Immature natural killer cell (primary cell): ENCODE data around the gene MFSD6L. TPM values are rescaled to one million over a fixed set of nuclear protein-coding genes. Genes with fewer than 3 reads are reported as not detected.

Experiments used
- DNase-seq, 3 donors: peaks; one replicate each; pipeline ENCODE4 v3.0.0; 2022; ENCODE audit warnings: mixed read lengths in 1 of 3
- H3K27ac Mint-ChIP-seq, 6 donors: one replicate each; pipeline ENCODE4 v1.8.0; 2020; ENCODE audit warnings: mixed read lengths in 6 of 6, mild to moderate bottlenecking in 5 of 6, inconsistent platforms in 4 of 6, moderate library complexity in 3 of 6
- H3K27me3 Mint-ChIP-seq, 3 donors: one replicate each; pipeline ENCODE4 v1.8.0; 2020 to 2021; ENCODE audit warnings: low read depth in 3 of 3, mild to moderate bottlenecking in 3 of 3, mixed read lengths in 3 of 3, moderate library complexity in 3 of 3, inconsistent platforms in 1 of 3
- H3K36me3 Mint-ChIP-seq, 3 donors: one replicate each; pipeline ENCODE4 v1.8.0; 2020; ENCODE audit warnings: mixed read lengths in 3 of 3, inconsistent platforms in 2 of 3, mild to moderate bottlenecking in 2 of 3
- H3K4me1 Mint-ChIP-seq, 2 donors: one replicate each; pipeline ENCODE4 v1.8.0; 2020; ENCODE audit warnings: inconsistent platforms in 2 of 2, mild to moderate bottlenecking in 2 of 2, mixed read lengths in 2 of 2, moderate library complexity in 1 of 2
- H3K4me3 Mint-ChIP-seq, 5 donors: one replicate each; pipeline ENCODE4 v1.8.0; 2020; ENCODE audit warnings: mild to moderate bottlenecking in 5 of 5, mixed read lengths in 5 of 5, inconsistent platforms in 3 of 5, moderate library complexity in 3 of 5
- H3K9me3 Mint-ChIP-seq, 6 donors: one replicate each; pipeline ENCODE4 v1.8.0; 2020; ENCODE audit warnings: mild to moderate bottlenecking in 6 of 6, mixed read lengths in 6 of 6, inconsistent platforms in 4 of 6, moderate library complexity in 3 of 6
- polyA plus RNA-seq, 3 donors: library from polyadenylated mRNA; unstranded; fragments of 300-500 nt; fragmentation: Illumina TruSeq; gene quantifications; one replicate each; pipeline ENCODE4 v1.2.3, GENCODE V29; 2021

Gene MFSD6L
- polyA plus RNA-seq, 3 donors from 2014 or later: not detected

GRCh38 chr17:8793649-8794048 is 5.5 kb downstream of the MFSD6L start:
- H3K4me3 Mint-ChIP-seq: no peak overlapping the region
- DNase-seq: no peak
- H3K36me3 Mint-ChIP-seq: peaks cover 0 to 3% (median 0%) of the 10 kb centered on the region in 3 donors
- H3K27ac Mint-ChIP-seq: no peak overlapping the region
- H3K9me3 Mint-ChIP-seq: peaks cover 0 to 7% (median 5%) of the 10 kb centered on the region in 6 donors
- H3K27me3 Mint-ChIP-seq: peaks cover 0 to 12% (median 2%) of the 10 kb centered on the region in 3 donors
- H3K4me1 Mint-ChIP-seq: no peaks in the 10 kb centered on the region

GRCh38 chr17:8792646-8793045 is 6.5 kb downstream of the MFSD6L start:
- Mint-ChIP-seq H3K27ac (no peak overlapping the region), H3K36me3 (peaks cover 0 to 3% (median 0%) of the 10 kb centered on the region in 3 donors), H3K4me1 (no peaks in the 10 kb centered on the region), H3K27me3 (peaks cover 0 to 14% (median 2%) of the 10 kb centered on the region in 3 donors), H3K9me3 (peaks cover 0 to 7% (median 5%) of the 10 kb centered on the region in 6 donors), H3K4me3 (no peak overlapping the region)
- no peak for DNase-seq

DNA sequence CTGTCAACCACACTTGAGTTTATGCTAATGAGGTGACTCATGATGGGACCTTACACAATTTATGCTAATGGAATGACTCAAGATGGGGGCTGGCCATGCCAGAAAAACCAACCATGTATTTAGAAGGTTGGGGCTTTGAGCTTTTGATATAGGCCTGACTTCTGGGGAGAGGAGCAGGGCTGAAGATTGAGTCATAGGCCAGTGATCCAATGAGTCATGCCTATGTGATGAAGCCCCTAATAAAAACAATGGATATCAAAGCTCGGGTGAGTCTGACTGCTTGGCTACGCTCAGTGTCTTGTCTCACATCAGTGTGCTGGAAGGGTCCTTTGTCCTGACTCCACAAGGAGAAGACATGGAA is 7.3 kb downstream of the MFSD6L start:
- Mint-ChIP-seq H3K36me3 (peaks cover 0 to 3% (median 0%) of the 10 kb centered on the region in 3 donors), H3K4me3 (no peak overlapping the region), H3K4me1 (no peaks in the 10 kb centered on the region), H3K27me3 (peaks cover 0 to 14% (median 2%) of the 10 kb centered on the region in 3 donors), H3K27ac (no peak overlapping the region), H3K9me3 (peaks cover 0 to 7% (median 5%) of the 10 kb centered on the region in 6 donors)
- DNase-seq: no peak

DNA sequence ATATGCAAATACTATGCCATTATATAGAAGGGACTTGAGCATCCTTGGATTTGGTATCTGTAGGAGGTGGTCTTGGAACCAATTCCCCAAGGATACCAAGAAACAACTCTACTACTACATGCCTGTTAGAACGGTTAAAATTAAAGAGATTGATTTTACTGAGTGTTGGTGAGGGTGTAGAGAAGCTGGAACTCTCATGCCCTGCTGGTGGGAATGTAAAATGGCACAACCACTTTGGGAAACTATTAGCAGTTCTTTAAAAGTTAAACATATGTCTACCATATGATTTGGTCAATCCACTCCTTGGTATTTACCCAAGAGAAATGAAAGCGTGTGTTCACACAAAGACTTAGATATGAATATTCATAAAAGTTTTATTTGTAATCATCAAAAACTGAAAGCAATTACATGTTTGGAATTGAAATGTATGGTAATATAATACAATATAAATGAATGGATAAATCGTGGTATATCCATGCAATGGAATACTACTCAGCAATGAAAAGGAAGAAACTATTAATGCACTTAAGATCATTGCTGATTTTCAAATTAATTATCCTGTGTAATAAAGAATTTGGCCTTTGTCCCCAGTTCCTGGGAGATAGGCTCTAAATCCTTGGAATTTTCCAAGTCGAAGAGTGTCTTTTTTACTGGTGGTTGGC is 7.8 kb downstream of the MFSD6L start:
- H3K4me3 Mint-ChIP-seq: no peak overlapping the region
- H3K4me1 Mint-ChIP-seq: no peaks in the 10 kb centered on the region
- H3K36me3 Mint-ChIP-seq: peaks cover 0 to 3% (median 0%) of the 10 kb centered on the region in 3 donors
- peaks cover 0 to 10% (median 2%) of the 10 kb centered on the region in 3 donors for H3K27me3 Mint-ChIP-seq
- no peak overlapping the region for H3K27ac Mint-ChIP-seq
- DNase-seq: no peak
- H3K9me3 Mint-ChIP-seq: peaks cover 0 to 7% (median 5%) of the 10 kb centered on the region in 6 donors

GRCh38 chr17:8789743-8790142 is 9.4 kb downstream of the MFSD6L start:
- Mint-ChIP-seq H3K9me3 (peaks cover 0 to 7% (median 5%) of the 10 kb centered on the region in 6 donors), H3K27ac (no peak overlapping the region), H3K27me3 (peaks cover 0 to 11% (median 2%) of the 10 kb centered on the region in 3 donors)

DNA sequence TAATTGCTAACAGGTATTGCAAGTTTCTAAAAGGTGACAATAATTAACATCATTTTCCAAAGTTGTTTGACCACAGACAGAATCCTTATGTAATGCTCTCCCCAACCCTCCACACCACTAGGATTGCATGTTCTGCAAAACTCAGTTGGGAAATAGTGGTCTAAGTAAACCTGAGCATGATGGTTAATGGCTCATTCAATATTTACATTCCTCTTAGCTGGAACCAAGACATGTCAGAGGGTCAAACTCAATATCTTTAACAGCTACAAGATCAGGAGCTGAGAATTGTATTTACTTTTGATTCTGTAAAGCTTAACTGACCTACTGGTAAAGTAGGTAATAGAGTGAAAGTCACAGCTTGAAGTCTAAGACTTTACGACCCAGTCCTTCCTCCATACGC is 10.2 kb downstream of the MFSD6L start:
- Mint-ChIP-seq H3K4me3 (no peak overlapping the region), H3K27me3 (peaks cover 0 to 14% (median 2%) of the 10 kb centered on the region in 3 donors), H3K9me3 (peaks cover 0 to 7% (median 5%) of the 10 kb centered on the region in 6 donors), H3K4me1 (no peaks in the 10 kb centered on the region), H3K27ac (no peak overlapping the region), H3K36me3 (peaks cover 0 to 3% (median 0%) of the 10 kb centered on the region in 3 donors)
- DNase-seq: no peak

More at GRCh38 chr17:8789743-8790142, 9.4 kb downstream of the MFSD6L start:
- peaks cover 0 to 3% (median 0%) of the 10 kb centered on the region in 3 donors for H3K36me3 Mint-ChIP-seq
- no peaks in the 10 kb centered on the region for H3K4me1 Mint-ChIP-seq
- H3K4me3 Mint-ChIP-seq: no peak overlapping the region
- no peak for DNase-seq

- Mint-ChIP-seq H3K4me1 (peaks cover 3 to 13% of the 10 kb centered on the region in 2 donors), H3K4me3 (no peak overlapping the region), H3K9me3 (peaks cover 0 to 2% (median 0%) of the 10 kb centered on the region in 6 donors), H3K27me3 (peaks cover 0 to 10% (median 2%) of the 10 kb centered on the region in 3 donors), H3K27ac (no peak overlapping the region), H3K36me3 (peaks cover 0 to 3% (median 0%) of the 10 kb centered on the region in 3 donors)
- peak; percentile 33 to 42 (median 38) for DNase-seq
These were observed 13.4 kb downstream of the MFSD6L start for GRCh38 chr17:8785547-8786413.

DNA sequence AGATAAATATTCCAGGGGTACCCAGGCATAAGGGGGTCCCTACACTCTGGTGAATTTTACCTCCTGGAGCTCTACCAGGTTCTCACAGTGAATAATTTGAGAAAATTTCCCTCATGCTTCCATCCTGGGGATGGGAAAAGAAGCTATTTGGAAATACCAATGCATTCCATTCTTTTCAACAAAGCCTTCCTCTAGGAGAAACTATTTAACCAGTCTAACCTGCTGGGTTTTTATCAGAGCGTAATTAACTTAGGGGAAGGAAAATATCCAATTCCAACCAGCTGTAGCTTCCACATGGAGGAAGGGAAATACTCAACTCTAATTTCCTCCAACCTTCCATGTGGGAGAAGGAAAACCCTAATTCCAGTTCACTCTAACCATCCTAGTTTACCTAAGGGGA is 17.0 kb downstream of the MFSD6L start:
- Mint-ChIP-seq H3K27ac (no peak overlapping the region), H3K9me3 (no peaks in the 10 kb centered on the region), H3K4me1 (peaks cover 3 to 13% of the 10 kb centered on the region in 2 donors), H3K4me3 (no peak overlapping the region), H3K27me3 (peaks cover 0 to 14% (median 0%) of the 10 kb centered on the region in 3 donors), H3K36me3 (no peaks in the 10 kb centered on the region)
- no peak for DNase-seq

- no peaks in the 10 kb centered on the region for H3K9me3 Mint-ChIP-seq
- no peak overlapping the region for H3K4me3 Mint-ChIP-seq
- H3K36me3 Mint-ChIP-seq: no peaks in the 10 kb centered on the region
- peak overlapping the region in 1 of 6 donors; percentile 41 for H3K27ac Mint-ChIP-seq
- H3K4me1 Mint-ChIP-seq: peaks cover 3 to 13% of the 10 kb centered on the region in 2 donors
- peaks cover 0 to 15% (median 0%) of the 10 kb centered on the region in 3 donors for H3K27me3 Mint-ChIP-seq
- no peak for DNase-seq
These were observed 17.4 kb downstream of the MFSD6L start for GRCh38 chr17:8781776-8782175.

GRCh38 chr17:8776881-8777280 is 22.3 kb downstream of the MFSD6L start:
- Mint-ChIP-seq H3K36me3 (peaks cover 0 to 4% (median 0%) of the 10 kb centered on the region in 3 donors), H3K4me1 (peaks cover 3 to 11% of the 10 kb centered on the region in 2 donors), H3K9me3 (peaks cover 0 to 12% (median 5%) of the 10 kb centered on the region in 6 donors), H3K4me3 (no peak overlapping the region), H3K27me3 (peaks cover 2 to 17% (median 12%) of the 10 kb centered on the region in 3 donors), H3K27ac (no peak overlapping the region)
- no peak for DNase-seq

DNA sequence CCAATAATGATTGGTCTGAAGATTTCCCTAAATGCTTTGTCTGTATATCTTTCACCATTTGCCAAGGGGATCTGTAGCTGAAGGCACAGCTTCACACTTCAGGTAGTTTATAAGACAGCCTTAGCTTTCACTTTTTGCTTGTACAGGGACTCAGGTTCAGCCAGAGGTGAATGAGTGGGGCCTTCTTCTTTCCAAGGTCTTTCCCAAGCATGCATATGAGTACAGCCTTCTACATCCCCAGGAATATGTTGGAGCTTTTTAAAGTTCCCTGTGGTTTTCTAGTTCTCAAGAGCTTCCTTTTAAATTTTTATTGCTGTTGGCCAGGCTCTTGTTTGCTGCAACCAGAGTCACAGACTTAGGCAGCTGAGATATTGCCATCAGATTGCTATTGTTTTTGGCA is 22.9 kb downstream of the MFSD6L start:
- H3K36me3 Mint-ChIP-seq: peaks cover 0 to 4% (median 0%) of the 10 kb centered on the region in 3 donors
- H3K9me3 Mint-ChIP-seq: peaks cover 0 to 12% (median 5%) of the 10 kb centered on the region in 6 donors
- H3K27me3 Mint-ChIP-seq: peaks cover 2 to 16% (median 13%) of the 10 kb centered on the region in 3 donors
- peaks cover 0 to 4% of the 10 kb centered on the region in 2 donors for H3K4me1 Mint-ChIP-seq
- H3K27ac Mint-ChIP-seq: no peak overlapping the region
- DNase-seq: no peak
- H3K4me3 Mint-ChIP-seq: no peak overlapping the region

- no peaks in the 10 kb centered on the region for H3K36me3 Mint-ChIP-seq
- no peaks in the 10 kb centered on the region for H3K9me3 Mint-ChIP-seq
- no peaks in the 10 kb centered on the region for H3K4me1 Mint-ChIP-seq
- peaks cover 2 to 11% (median 4%) of the 10 kb centered on the region in 3 donors for H3K27me3 Mint-ChIP-seq
- H3K27ac Mint-ChIP-seq: no peak overlapping the region
- DNase-seq: no peak
- H3K4me3 Mint-ChIP-seq: no peak overlapping the region
These were observed 32.4 kb downstream of the MFSD6L start for GRCh38 chr17:8766731-8767130.

DNA sequence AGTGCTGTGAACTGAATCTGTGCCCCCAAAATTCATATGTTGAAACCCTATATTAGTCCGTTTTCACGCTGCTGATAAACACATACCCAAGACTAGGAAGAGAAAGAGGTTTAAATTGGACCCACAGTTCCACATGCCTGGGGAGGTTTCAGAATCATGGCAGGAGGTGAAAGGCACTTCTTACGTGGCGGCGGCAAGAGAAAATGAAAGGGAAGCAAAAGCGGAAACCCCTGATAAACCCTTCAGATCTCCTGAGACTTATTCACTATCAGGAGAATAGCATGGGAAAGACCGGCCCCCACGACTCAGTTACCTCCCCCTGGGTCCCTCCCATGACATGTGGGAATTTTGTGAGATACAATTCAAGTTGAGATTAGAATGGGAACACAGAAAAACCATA is 37.2 kb downstream of the MFSD6L start:
- Mint-ChIP-seq H3K36me3 (no peaks in the 10 kb centered on the region), H3K27ac (no peak overlapping the region), H3K4me3 (no peak overlapping the region), H3K27me3 (peaks cover 0 to 9% (median 1%) of the 10 kb centered on the region in 3 donors), H3K9me3 (no peaks in the 10 kb centered on the region), H3K4me1 (no peaks in the 10 kb centered on the region)
- DNase-seq: no peak

DNA sequence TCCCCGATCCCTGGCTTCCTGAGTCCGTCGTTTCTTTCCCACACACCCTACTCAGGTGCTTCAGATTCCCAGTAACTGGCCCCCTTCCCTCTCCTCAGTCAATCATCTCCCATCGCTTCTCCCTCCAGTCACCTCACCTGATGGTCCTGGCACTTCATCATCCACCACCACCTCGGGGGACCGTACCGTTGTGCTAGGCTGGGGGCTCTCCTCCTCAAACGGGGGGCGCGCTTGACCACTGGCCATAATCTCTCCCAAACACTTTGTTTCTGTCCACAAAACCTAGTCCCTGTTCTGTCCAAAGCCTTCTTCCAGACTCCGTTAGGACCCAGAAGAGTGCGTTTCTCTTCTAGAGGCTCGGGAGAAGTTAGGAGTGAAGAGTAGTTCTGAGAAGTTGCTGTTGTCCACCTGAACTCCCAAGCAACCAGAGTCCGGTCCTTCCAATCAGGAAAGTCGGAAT is 41.0 kb downstream of the MFSD6L start, which contains the start of gene SPDYE4:
Gene SPDYE4, minus strand, starts transcription at position 410 of the 460 bp plus-strand sequence. Its CDS starts 164 bp downstream, at position 246.
- H3K9me3 Mint-ChIP-seq: no peaks in the 10 kb centered on the region
- no peaks in the 10 kb centered on the region for H3K4me1 Mint-ChIP-seq
- no peak within 1 kb of the TSS for H3K4me3 Mint-ChIP-seq
- no peak within 1 kb of the TSS for H3K27ac Mint-ChIP-seq
- no peaks in the 10 kb centered on the region for H3K36me3 Mint-ChIP-seq
- DNase-seq: no peak
- peaks cover 0 to 13% (median 3%) of the 10 kb centered on the region in 3 donors for H3K27me3 Mint-ChIP-seq
